ENCODE results near the gene SLC66A3. TPM values are rescaled to one million over a fixed set of nuclear protein-coding genes. Genes with fewer than 3 reads are reported as not detected.

SLC66A3 gene
- total RNA-seq, 1 donor from 2014 or later: 14.3 TPM

- no peak overlapping the region for H3K27ac ChIP-seq (ENCODE audit: low read depth, low read length)
- peaks cover 3% of the 10 kb centered on the region for H3K27me3 ChIP-seq (ENCODE audit: insufficient read depth, low read length)
- no peak overlapping the region for H3K4me2 ChIP-seq (ENCODE audit: low read length)
- FAIRE-seq (no peak), DNase-seq (ENCODE audit: low read depth) (no peak)
- H2AFZ ChIP-seq (ENCODE audit: low read depth, low read length): no peak overlapping the region
- peaks cover 21% of the 10 kb centered on the region for H3K27me3 Mint-ChIP-seq (ENCODE audit: low read depth, unreplicated experiment)
- peaks cover 9% of the 10 kb centered on the region for H3K4me1 ChIP-seq (ENCODE audit: insufficient read depth, low read length)
- H3K9me3 Mint-ChIP-seq (ENCODE audit: unreplicated experiment): peaks cover 2% of the 10 kb centered on the region
- H3K9me3 ChIP-seq (ENCODE audit: insufficient read depth, low read depth, low read length): no peaks in the 10 kb centered on the region
- no peaks in the 10 kb centered on the region for H3K79me2 ChIP-seq (ENCODE audit: insufficient read depth, low read length)
- no peaks in the 10 kb centered on the region for H3K36me3 ChIP-seq (ENCODE audit: insufficient read depth, low read length)
- no peaks in the 10 kb centered on the region for H4K20me1 ChIP-seq (ENCODE audit: insufficient read depth, low read length)
- peak overlapping the region; percentile 25 for H3K4me3 Mint-ChIP-seq (ENCODE audit: unreplicated experiment)
- no peak overlapping the region for H3K27ac Mint-ChIP-seq (ENCODE audit: unreplicated experiment)
- no peak overlapping the region for H3K9ac ChIP-seq (ENCODE audit: low read length)
- no peaks in the 10 kb centered on the region for H3K36me3 Mint-ChIP-seq (ENCODE audit: low read depth, unreplicated experiment)
- peaks cover 3% of the 10 kb centered on the region for H3K4me1 Mint-ChIP-seq (ENCODE audit: low read depth, unreplicated experiment)
- TF ChIP-seq EZH2 (IDR thresholded peaks at IDR 0.05; ENCODE audit: insufficient read depth, low read length) (no peak), CTCF (IDR thresholded peaks at IDR 0.05; ENCODE audit: insufficient read depth, low read depth, low read length) (no peak)
- H3K4me3 ChIP-seq (ENCODE audit: insufficient read depth, low read depth, low read length): no peak overlapping the region
These were observed 20.9 kb upstream of the SLC66A3 start for GRCh38 chr2:11134349-11134748.

GRCh38 chr2:11140492-11140891 is 14.8 kb upstream of the SLC66A3 start:
- no peak overlapping the region for H3K9ac ChIP-seq (ENCODE audit: low read length)
- Mint-ChIP-seq H3K9me3 (ENCODE audit: unreplicated experiment) (no peaks in the 10 kb centered on the region), H3K4me1 (ENCODE audit: low read depth, unreplicated experiment) (no peaks in the 10 kb centered on the region), H3K27ac (ENCODE audit: unreplicated experiment) (no peak overlapping the region), H3K36me3 (ENCODE audit: low read depth, unreplicated experiment) (no peaks in the 10 kb centered on the region), H3K27me3 (ENCODE audit: low read depth, unreplicated experiment) (peaks cover 30% of the 10 kb centered on the region), H3K4me3 (ENCODE audit: unreplicated experiment) (no peak overlapping the region)
- no peaks in the 10 kb centered on the region for H3K79me2 ChIP-seq (ENCODE audit: insufficient read depth, low read length)
- no peak overlapping the region for H3K4me2 ChIP-seq (ENCODE audit: low read length)
- H3K4me3 ChIP-seq (ENCODE audit: insufficient read depth, low read depth, low read length): no peak overlapping the region
- peaks cover 1% of the 10 kb centered on the region for H3K9me3 ChIP-seq (ENCODE audit: insufficient read depth, low read depth, low read length)
- no peaks in the 10 kb centered on the region for H3K4me1 ChIP-seq (ENCODE audit: insufficient read depth, low read length)
- peaks cover 5% of the 10 kb centered on the region for H3K27me3 ChIP-seq (ENCODE audit: insufficient read depth, low read length)
- DNase-seq (ENCODE audit: low read depth) (peak; percentile 62), FAIRE-seq (no peak)
- H3K27ac ChIP-seq (ENCODE audit: low read depth, low read length): no peak overlapping the region
- TF ChIP-seq CTCF (IDR thresholded peaks at IDR 0.05; ENCODE audit: insufficient read depth, low read depth, low read length) (no peak), EZH2 (IDR thresholded peaks at IDR 0.05; ENCODE audit: insufficient read depth, low read length) (no peak)
- H2AFZ ChIP-seq (ENCODE audit: low read depth, low read length): no peak overlapping the region
- H4K20me1 ChIP-seq (ENCODE audit: insufficient read depth, low read length): no peaks in the 10 kb centered on the region
- no peaks in the 10 kb centered on the region for H3K36me3 ChIP-seq (ENCODE audit: insufficient read depth, low read length)

GRCh38 chr2:11141319-11141718 is 13.9 kb upstream of the SLC66A3 start:
- Mint-ChIP-seq H3K36me3 (ENCODE audit: low read depth, unreplicated experiment) (no peaks in the 10 kb centered on the region), H3K27ac (ENCODE audit: unreplicated experiment) (no peak overlapping the region), H3K4me1 (ENCODE audit: low read depth, unreplicated experiment) (no peaks in the 10 kb centered on the region), H3K9me3 (ENCODE audit: unreplicated experiment) (no peaks in the 10 kb centered on the region), H3K4me3 (ENCODE audit: unreplicated experiment) (no peak overlapping the region), H3K27me3 (ENCODE audit: low read depth, unreplicated experiment) (peaks cover 30% of the 10 kb centered on the region)
- TF ChIP-seq CTCF (IDR thresholded peaks at IDR 0.05; ENCODE audit: insufficient read depth, low read depth, low read length) (no peak), EZH2 (IDR thresholded peaks at IDR 0.05; ENCODE audit: insufficient read depth, low read length) (no peak)
- no peak for FAIRE-seq
- Histone ChIP-seq H4K20me1 (ENCODE audit: insufficient read depth, low read length) (no peaks in the 10 kb centered on the region), H3K27me3 (ENCODE audit: insufficient read depth, low read length) (peaks cover 6% of the 10 kb centered on the region), H3K36me3 (ENCODE audit: insufficient read depth, low read length) (no peaks in the 10 kb centered on the region), H3K4me2 (ENCODE audit: low read length) (no peak overlapping the region), H3K4me1 (ENCODE audit: insufficient read depth, low read length) (no peaks in the 10 kb centered on the region), H2AFZ (ENCODE audit: low read depth, low read length) (no peak overlapping the region), H3K9ac (ENCODE audit: low read length) (no peak overlapping the region), H3K9me3 (ENCODE audit: insufficient read depth, low read depth, low read length) (peaks cover 2% of the 10 kb centered on the region), H3K27ac (ENCODE audit: low read depth, low read length) (no peak overlapping the region), H3K79me2 (ENCODE audit: insufficient read depth, low read length) (no peaks in the 10 kb centered on the region), H3K4me3 (ENCODE audit: insufficient read depth, low read depth, low read length) (no peak overlapping the region)
- DNase-seq (ENCODE audit: low read depth): no peak

Data from astrocyte (in vitro differentiated cells and primary cell).